Ovary (tissue), 9 donors: ENCODE data around the gene SRSF9. TPM values are rescaled to one million over a fixed set of nuclear protein-coding genes. Genes with fewer than 3 reads are reported as not detected.

ENCODE experiments used
- polyA plus RNA-seq, 2 donors: library from polyadenylated mRNA; stranded (reverse); fragments of 200-250 nt in 1 of 2; fragments of 350-450 nt in 1 of 2; fragmentation: Illumina TruSeq in 1 of 2; extraction: RNeasy Lipid Tissue Mini Kit (QIAGEN cat#74804) in 1 of 2; gene quantifications; one replicate each; pipeline ENCODE4 v1.2.3, GENCODE V29; 2013 to 2014
- small RNA-seq: library from RNA; depleted of rRNA; stranded (forward); fragments of <200 nt; gene quantifications from one replicate; pipeline ENCODE3, GENCODE V24; 2016
- total RNA-seq, 7 donors: library from RNA; depleted of rRNA in 2 of 7; stranded (reverse); fragments of >200 nt in 2 of 7; fragmentation: NEBNext Ultra II Directional in 3 of 7; extraction: Animal tissue kit (Norgen Biotek cat#: 25700) in 3 of 7; gene quantifications; one replicate each; pipeline versions ENCODE4 v1.1.0 to v1.2.4, GENCODE V29; 2016 to 2023
- donor health status: DM: no; HTN: no; CAD: no; lungs with moderate emphysema.
- donor health status: DM: no; HTN: no; CAD: no.
- donor health status: Bipolar disorder and iron deficiency.
- donor health status: DM: yes; HTN: yes; CAD: no.
- donor health status: DM: no; HTN: no; CAD: no.
- donor health status: DM: yes; HTN: yes; CAD: no.

SRSF9 gene
- total and polyA plus RNA-seq, 9 donors = 53.8 to 141 (median 124) TPM

Small RNA genes within 50 kb of the gene (small RNA-seq; reads per million reads assigned to genes)
- not detected for gene RF00019

Other genes starting within 250 kb of the SRSF9 start
- gene PXN, start 204.0 kb downstream of the SRSF9 start, total RNA-seq = 10 to 100 TPM; 25.0 to 78.0 (median 44.7) TPM
- gene PXN, start 204.0 kb downstream of the SRSF9 start, polyA plus RNA-seq = 10 to 100 TPM; 34.7 to 49.2 TPM
- over 10,000 TPM in 5 of 7 donors, under 1 TPM in 2; under 0.01 to 29,369 (median 16,575) TPM for gene RNU4-2, start 177.8 kb downstream of the SRSF9 start, total RNA-seq
- not detected for gene RNU4-2, start 177.8 kb downstream of the SRSF9 start, polyA plus RNA-seq
- 1,000 to 10,000 TPM in 5 of 7 donors, under 1 TPM in 2; under 0.01 to 4,499 (median 2,193) TPM for gene RNU4-1, start 176.5 kb downstream of the SRSF9 start, total RNA-seq
- not detected for gene RNU4-1, start 176.5 kb downstream of the SRSF9 start, polyA plus RNA-seq
- 1 to 10 TPM in 5 of 7 donors, under 1 TPM in 2; 0.87 to 4.6 (median 1.4) TPM for gene SIRT4, start 167.4 kb downstream of the SRSF9 start, total RNA-seq
- gene SIRT4, start 167.4 kb downstream of the SRSF9 start, polyA plus RNA-seq = 1 to 10 TPM; 2.0 to 2.8 TPM
- gene PLA2G1B, start 142.0 kb downstream of the SRSF9 start, total RNA-seq = 10 to 100 TPM in 2 of 7 donors, 1 to 10 TPM in 4, under 1 TPM in 1; 0.67 to 17.0 (median 2.9) TPM
- gene PLA2G1B, start 142.0 kb downstream of the SRSF9 start, polyA plus RNA-seq = 1 to 10 TPM; 7.1 to 7.4 TPM
- gene MSI1, start 100.6 kb downstream of the SRSF9 start, total RNA-seq = 1 to 10 TPM in 6 of 7 donors, under 1 TPM in 1; 0.83 to 4.9 (median 2.6) TPM
- 1 to 10 TPM in 1 of 2 donors, under 1 TPM in 1; 0.92 to 1.8 TPM for gene MSI1, start 100.6 kb downstream of the SRSF9 start, polyA plus RNA-seq
- gene COX6A1, start 31.6 kb downstream of the SRSF9 start, total RNA-seq = 100 to 1,000 TPM; 182 to 633 (median 196) TPM
- gene COX6A1, start 31.6 kb downstream of the SRSF9 start, polyA plus RNA-seq = 100 to 1,000 TPM; 366 to 474 TPM
- gene TRIAP1, start 23.4 kb downstream of the SRSF9 start, total RNA-seq = 10 to 100 TPM in 4 of 7 donors, 1 to 10 TPM in 3; 8.1 to 14.7 (median 11.4) TPM
- gene TRIAP1, start 23.4 kb downstream of the SRSF9 start, polyA plus RNA-seq = 10 to 100 TPM; 15.3 to 18.5 TPM
- gene GATC, start 23.3 kb downstream of the SRSF9 start, total RNA-seq = 10 to 100 TPM; 14.2 to 34.7 (median 19.4) TPM
- 10 to 100 TPM; 11.9 to 32.4 TPM for gene GATC, start 23.3 kb downstream of the SRSF9 start, polyA plus RNA-seq
- gene DYNLL1, start 26.4 kb upstream of the SRSF9 start, total RNA-seq = 100 to 1,000 TPM in 6 of 7 donors, 10 to 100 TPM in 1; 92.9 to 317 (median 256) TPM
- 100 to 1,000 TPM; 249 to 522 TPM for gene DYNLL1, start 26.4 kb upstream of the SRSF9 start, polyA plus RNA-seq
- 10 to 100 TPM; 20.7 to 34.0 (median 22.1) TPM for gene COQ5, start 59.4 kb upstream of the SRSF9 start, total RNA-seq
- gene COQ5, start 59.4 kb upstream of the SRSF9 start, polyA plus RNA-seq = 10 to 100 TPM; 24.9 to 32.7 TPM
- gene RNF10, start 64.6 kb upstream of the SRSF9 start, total RNA-seq = 100 to 1,000 TPM in 5 of 7 donors, 10 to 100 TPM in 2; 59.7 to 190 (median 136) TPM
- 100 to 1,000 TPM in 1 of 2 donors, 10 to 100 TPM in 1; 91.3 to 184 TPM for gene RNF10, start 64.6 kb upstream of the SRSF9 start, polyA plus RNA-seq
- 10 to 100 TPM; 13.6 to 29.5 (median 22.5) TPM for gene POP5, start 111.7 kb upstream of the SRSF9 start, total RNA-seq
- gene POP5, start 111.7 kb upstream of the SRSF9 start, polyA plus RNA-seq = 10 to 100 TPM; 25.7 to 39.4 TPM
- 1 to 10 TPM in 2 of 7 donors, under 1 TPM in 4, not detected in 1; 0.33 to 1.5 (median 0.79) TPM for gene CABP1, start 170.9 kb upstream of the SRSF9 start, total RNA-seq
- 1 to 10 TPM in 1 of 2 donors, under 1 TPM in 1; 0.74 to 2.6 TPM for gene CABP1, start 170.9 kb upstream of the SRSF9 start, polyA plus RNA-seq
- 100 to 1,000 TPM in 4 of 7 donors, 10 to 100 TPM in 3; 29.2 to 134 (median 101) TPM for gene MLEC, start 217.4 kb upstream of the SRSF9 start, total RNA-seq
- gene MLEC, start 217.4 kb upstream of the SRSF9 start, polyA plus RNA-seq = 100 to 1,000 TPM in 1 of 2 donors, 10 to 100 TPM in 1; 31.2 to 169 TPM
- gene UNC119B, start 240.7 kb upstream of the SRSF9 start, total RNA-seq = 10 to 100 TPM; 18.4 to 54.4 (median 46.2) TPM
- gene UNC119B, start 240.7 kb upstream of the SRSF9 start, polyA plus RNA-seq = 10 to 100 TPM; 25.4 to 44.3 TPM